ES-I3 (cell line): Measurements from ENCODE around the gene SLC6A4.

ENCODE experiments used
- H3K36me3 ChIP-seq: 2 replicates; pipeline ENCODE4 v1.6.1; 2013; ENCODE audit warnings: mild to moderate bottlenecking, low read length, control low read depth, moderate library complexity; ENCODE audit not compliant: insufficient read depth
- H3K4me1 ChIP-seq: 2 replicates; pipeline ENCODE4 v1.6.1; 2013; ENCODE audit warnings: mild to moderate bottlenecking, control low read depth, low read length; ENCODE audit not compliant: insufficient read depth
- H3K9ac ChIP-seq: 2 replicates; pipeline ENCODE4 v1.6.1; 2013; ENCODE audit warnings: low read depth, mild to moderate bottlenecking, low read length, moderate library complexity
- H3K9me3 ChIP-seq: 2 replicates; pipeline ENCODE4 v1.6.1; 2013; ENCODE audit warnings: mild to moderate bottlenecking, low read length, moderate library complexity; ENCODE audit not compliant: control insufficient read depth, insufficient read depth

Gene SLC6A4

DNA sequence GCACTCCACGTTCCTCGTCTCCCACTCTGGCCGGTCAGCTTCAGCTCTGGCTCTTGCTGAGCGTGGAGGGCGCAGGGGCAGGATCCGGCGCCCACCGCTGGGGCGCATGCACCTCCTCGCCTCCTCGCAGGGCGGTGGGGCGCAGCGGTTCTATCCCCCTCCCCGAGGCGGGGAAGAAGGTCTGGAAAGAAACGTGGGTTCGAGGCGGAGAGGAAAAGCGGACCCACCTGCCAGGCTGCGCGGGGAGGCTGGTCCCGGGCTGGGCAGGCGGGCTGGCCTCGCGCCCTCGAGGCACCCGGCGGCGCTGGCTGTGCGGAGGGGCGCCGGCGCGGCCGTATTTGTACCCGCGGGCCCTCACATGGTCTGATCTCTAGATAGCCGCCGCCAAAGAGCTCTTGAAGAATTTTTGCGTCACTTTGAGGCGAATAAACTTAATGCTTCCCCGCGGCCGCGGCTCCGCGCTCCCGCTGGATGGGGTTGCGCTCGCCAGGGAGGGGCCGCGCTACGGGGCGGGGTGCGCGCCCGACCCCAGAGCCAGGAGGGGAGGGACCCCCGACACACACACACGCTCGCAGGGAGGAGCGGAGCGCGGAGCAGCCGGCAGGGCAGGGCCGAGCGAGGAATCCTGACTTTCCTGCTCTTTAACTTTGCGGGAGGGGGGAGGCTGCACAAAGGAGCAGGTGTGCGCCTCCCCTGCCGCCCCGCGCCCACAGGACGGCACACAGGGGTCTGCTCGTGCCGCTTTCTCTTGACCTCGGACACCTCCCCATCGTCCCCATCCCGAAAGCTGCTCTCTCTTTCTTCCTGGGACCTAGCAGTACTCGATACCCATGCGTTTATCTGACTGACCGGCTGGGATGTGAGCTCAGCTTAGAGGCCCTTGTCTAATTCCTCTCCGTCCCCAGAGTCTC lies at the start of gene SLC6A4:
Gene SLC6A4, minus strand, starts transcription at position 312 of the 911 bp plus-strand sequence. CDS start 13,739 bp downstream, outside the sequence.
- Histone ChIP-seq H3K36me3 (no peaks in the 10 kb centered on the region), H3K9ac (peak within 1 kb of the TSS; percentile 50; the same call in 1 of the 2 replicates), H3K9me3 (no peaks in the 10 kb centered on the region), H3K4me1 (peaks cover 5% of the 10 kb centered on the region; the same call in 1 of the 2 replicates)

DNA sequence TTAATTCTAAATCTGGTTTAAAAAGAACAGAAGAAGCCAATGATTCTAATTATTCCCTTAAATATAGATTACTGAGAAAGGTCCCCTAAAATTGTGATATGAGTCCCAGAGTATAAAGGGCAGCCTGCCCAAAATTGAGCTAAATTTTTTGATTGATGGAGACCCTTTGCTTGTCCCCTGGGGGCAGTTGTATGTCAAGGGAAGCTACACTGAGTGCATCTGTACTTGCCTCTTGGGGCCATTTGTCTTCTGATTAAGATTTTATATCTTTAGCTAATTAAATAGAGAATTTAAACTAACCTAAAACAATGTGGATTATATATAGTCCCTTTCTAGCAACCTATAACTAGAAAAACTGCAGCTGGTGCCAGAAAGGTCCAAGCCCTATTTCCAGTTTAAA lies 43.7 kb upstream of the SLC6A4 start:
- Histone ChIP-seq H3K9ac (no peak overlapping the region), H3K36me3 (peaks cover 5% of the 10 kb centered on the region), H3K9me3 (no peaks in the 10 kb centered on the region), H3K4me1 (no peaks in the 10 kb centered on the region)

DNA sequence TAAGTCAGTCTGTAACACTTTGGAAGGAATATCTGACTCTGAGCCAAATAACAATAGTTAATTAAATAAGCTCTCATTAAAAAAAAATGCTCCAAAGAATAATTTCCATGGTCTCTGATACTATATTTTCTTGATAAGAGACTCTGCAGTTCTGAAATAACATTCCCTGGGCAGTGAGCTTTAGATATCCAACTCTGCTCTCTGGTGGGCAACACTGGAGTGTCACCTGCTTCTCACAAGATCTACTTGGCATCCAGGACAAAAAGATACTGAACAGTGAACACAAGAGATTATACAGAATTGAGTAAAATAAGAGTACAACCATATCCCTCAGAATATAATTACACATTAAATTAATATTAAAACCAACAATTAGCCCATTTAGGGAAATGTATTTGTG lies 42.5 kb upstream of the SLC6A4 start:
- Histone ChIP-seq H3K36me3 (peaks cover 11% of the 10 kb centered on the region), H3K4me1 (no peaks in the 10 kb centered on the region), H3K9ac (no peak overlapping the region), H3K9me3 (no peaks in the 10 kb centered on the region)

DNA sequence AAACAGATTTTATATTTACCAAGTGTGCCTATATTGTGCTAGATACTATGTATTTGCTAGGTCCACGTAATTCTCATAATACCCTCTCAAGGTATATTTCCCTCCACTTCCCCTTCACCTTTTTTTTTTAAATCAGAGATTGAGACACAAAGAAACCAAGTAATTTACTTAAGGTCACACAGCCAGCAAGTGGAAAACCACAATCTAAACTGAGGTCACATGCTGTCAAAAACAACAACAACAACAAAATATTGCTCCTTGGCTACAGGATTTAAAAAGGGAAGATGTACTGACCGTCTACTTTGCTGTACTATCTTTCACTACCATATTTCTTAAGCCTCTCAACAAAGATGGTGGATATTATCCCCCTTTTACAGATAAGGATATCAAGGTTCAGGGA lies 40.4 kb upstream of the SLC6A4 start:
- peaks cover 21% of the 10 kb centered on the region for H3K36me3 ChIP-seq
- H3K4me1 ChIP-seq, result no peaks in the 10 kb centered on the region
- H3K9me3 ChIP-seq, result no peaks in the 10 kb centered on the region
- no peak overlapping the region for H3K9ac ChIP-seq

DNA sequence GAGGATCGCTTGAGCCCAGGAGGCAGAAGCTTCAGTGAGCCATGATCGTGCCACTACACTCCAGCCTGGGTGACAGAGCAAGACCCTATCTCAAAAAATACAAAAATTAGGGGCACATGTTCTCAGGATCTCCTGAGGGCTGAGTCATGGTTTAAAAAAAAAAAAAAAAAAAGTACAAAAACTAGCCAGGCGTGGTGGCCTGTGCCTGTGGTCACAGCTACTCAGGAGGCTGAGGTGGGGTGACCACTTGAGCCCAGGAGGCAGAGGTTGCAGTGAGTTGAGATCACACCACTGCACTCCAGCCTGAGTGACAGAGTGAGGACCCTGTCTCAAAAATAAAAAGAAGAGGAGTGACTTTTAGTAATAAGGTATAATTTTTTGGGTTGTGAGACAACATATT lies 39.4 kb upstream of the SLC6A4 start:
- H3K36me3 ChIP-seq, result peaks cover 23% of the 10 kb centered on the region
- no peaks in the 10 kb centered on the region for H3K4me1 ChIP-seq
- H3K9ac ChIP-seq, result no peak overlapping the region
- no peaks in the 10 kb centered on the region for H3K9me3 ChIP-seq

DNA sequence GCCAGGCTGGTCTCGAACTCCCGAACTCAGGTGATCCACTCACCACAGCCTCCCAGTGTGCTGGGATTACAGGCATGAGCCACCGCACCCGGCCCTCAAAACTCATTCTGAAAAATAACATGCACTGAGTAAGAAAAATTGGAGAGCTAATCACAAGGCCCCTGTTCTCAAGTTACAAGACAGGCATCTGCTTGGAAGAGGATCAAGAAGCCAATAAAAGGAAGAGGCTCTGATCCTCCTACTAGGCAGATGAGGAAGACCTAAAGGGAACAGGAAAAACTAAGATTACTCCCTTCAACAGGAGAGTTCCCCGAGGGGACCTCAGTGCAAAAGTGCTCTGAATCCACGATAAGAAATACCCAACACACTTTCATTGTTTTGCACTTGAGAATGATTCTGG lies 37.9 kb upstream of the SLC6A4 start:
- Histone ChIP-seq H3K9me3 (no peaks in the 10 kb centered on the region), H3K36me3 (peaks cover 23% of the 10 kb centered on the region), H3K9ac (no peak overlapping the region), H3K4me1 (no peaks in the 10 kb centered on the region)

DNA sequence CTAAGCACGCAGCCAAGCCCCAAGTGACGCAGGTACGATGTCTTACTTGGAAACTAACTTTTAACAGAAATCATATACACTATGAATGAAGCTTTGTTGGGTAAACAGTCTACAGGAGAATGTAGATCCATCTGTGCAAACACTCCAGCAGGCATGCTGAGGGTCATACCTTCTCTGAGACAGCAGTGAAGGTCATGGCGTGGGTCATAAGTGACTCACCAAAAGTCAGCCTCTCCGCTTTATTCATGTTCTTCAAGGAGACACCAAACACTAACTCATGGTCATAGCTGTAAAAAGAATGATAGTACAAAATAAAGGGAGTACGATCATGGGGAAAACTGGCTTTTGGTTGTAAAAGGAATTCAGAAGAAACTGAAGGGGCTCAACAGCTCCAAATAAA lies 35.6 kb upstream of the SLC6A4 start:
- no peaks in the 10 kb centered on the region for H3K4me1 ChIP-seq
- H3K36me3 ChIP-seq, result peaks cover 17% of the 10 kb centered on the region
- no peak overlapping the region for H3K9ac ChIP-seq
- no peaks in the 10 kb centered on the region for H3K9me3 ChIP-seq

DNA sequence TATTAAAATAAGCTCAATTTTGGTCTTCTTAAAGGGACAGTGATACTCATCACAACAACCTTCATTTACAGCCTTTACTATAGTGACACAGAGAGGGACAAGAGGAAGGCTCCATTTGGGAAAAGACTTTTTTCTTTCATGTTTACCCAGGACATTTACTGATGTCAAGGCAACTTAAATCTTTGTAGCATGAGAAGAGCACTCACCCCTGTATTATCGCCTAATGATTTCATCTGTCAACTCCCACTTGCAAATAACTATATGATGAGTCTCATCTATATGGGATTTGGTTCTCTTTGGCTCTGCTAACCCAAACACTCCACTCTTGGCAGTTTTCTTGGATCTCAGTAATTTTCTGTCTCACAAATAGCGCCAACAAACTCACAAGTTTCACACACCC lies 32.1 kb upstream of the SLC6A4 start:
- Histone ChIP-seq H3K36me3 (peaks cover 12% of the 10 kb centered on the region), H3K4me1 (no peaks in the 10 kb centered on the region), H3K9ac (no peak overlapping the region), H3K9me3 (no peaks in the 10 kb centered on the region)

DNA sequence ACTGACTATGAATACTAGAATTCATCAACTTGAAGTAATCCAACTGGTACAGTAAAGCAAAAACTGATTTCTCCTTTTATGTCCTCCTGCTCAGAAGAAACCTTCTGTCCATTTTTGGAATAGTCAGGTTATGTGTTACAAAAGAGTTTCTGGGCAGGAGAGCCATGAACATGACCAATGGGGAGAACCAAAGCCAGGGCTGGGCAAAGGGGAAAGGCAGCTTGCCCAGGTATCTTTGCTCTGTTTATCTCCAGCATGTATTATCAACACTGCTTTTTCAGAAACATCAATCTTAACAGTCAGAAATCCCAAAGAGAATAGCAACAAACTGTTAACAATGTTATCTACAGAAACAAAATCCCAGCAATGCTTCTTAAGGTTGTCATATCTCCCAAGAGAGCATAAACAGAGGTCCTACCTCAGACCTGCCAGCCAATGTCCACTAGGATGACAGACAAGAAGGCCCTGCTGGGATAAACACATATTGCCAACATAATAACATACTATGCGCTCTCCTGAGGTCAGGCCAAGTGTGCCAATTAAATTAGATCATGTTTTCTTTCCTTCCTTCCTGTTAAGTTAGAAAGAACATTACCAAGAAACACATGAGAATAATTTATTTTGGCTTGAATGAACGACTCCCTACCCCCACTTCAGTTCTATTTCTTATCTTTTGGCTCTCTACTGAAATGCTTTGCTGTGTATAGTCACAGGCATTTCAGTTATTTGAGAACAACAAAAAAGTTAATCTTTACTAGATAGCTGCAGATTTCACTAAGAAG lies 28.2 kb upstream of the SLC6A4 start:
- Histone ChIP-seq H3K9me3 (no peaks in the 10 kb centered on the region), H3K4me1 (no peaks in the 10 kb centered on the region), H3K9ac (no peak overlapping the region), H3K36me3 (peaks cover 6% of the 10 kb centered on the region; the same call in 1 of the 2 replicates)

DNA sequence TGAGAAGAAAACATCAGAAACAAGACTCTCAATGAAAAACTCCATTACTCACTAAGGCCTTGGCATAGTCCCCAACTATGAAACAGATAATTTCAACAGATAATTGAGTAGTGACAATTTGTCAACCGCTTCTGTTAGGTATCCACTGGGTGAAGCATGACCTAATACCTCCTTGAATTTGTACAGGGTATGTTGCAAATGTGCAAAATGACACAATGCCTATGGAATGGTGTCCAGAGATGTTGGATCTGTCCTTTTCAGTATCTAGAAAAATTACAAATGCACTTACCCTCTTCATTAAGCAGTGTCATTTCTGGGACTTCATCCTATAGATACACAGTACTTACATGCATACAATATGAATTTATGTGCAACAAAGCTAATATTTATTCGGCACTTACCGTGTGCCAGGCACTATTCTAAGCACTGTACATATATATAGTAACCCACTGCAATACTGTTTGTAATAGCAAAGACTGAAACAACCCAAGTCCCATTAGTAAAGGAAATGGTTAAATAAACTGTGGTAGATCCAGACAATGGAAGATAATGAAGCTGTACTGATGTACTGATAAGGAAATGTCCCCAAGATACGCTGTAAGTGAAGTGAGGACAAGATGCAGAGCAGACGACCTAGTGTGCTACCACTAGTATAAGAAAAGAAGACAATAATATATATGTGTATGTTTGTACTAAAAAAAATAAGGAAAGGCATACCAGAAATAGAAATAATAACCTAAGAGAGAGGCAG lies 21.4 kb upstream of the SLC6A4 start:
- Histone ChIP-seq H3K9ac (no peak overlapping the region), H3K9me3 (no peaks in the 10 kb centered on the region), H3K4me1 (no peaks in the 10 kb centered on the region), H3K36me3 (peaks cover 3% of the 10 kb centered on the region)

DNA sequence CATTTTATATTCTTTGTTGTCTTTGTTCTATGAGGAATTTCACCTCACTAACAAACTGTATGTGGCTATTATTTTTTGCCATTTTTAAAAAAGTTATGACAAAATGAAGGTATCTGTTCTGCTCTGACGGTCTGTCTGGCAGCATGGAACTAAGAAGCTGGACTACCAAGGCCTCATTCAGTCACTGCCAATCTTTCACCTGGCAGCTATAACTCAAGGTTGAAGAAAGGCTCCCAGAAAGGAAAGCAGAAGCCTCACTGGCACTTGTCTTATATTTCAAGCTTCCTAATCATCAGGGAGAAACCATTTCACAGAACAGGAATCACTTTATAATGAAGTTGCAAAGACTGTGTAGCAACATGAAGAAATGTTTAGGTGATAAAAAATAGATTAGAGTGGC lies 18.7 kb upstream of the SLC6A4 start:
- Histone ChIP-seq H3K9me3 (no peaks in the 10 kb centered on the region), H3K4me1 (no peaks in the 10 kb centered on the region), H3K9ac (no peak overlapping the region), H3K36me3 (peaks cover 2% of the 10 kb centered on the region)

DNA sequence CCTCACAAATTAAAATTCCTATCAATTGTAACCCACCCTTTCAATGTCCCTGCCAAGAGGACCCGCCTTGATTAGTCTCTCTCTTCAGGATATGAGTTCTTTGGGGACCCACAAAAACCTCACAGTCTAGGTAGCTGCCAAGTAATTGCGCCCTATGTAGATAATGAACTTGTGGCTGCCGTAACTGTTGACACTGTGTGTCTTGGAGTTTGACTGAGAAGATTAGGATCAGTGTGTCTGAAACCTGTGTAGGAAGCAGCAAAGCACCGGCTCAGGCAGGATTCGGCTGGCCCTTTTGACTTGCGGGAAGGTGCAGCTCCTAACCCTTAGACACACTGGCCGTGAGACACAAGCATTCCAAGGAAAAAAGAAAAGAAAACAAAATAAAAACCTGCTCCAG lies 17.8 kb upstream of the SLC6A4 start:
- no peaks in the 10 kb centered on the region for H3K4me1 ChIP-seq
- no peaks in the 10 kb centered on the region; the same call in none of the 2 replicates for H3K36me3 ChIP-seq
- H3K9me3 ChIP-seq, result no peaks in the 10 kb centered on the region
- H3K9ac ChIP-seq, result no peak overlapping the region

DNA sequence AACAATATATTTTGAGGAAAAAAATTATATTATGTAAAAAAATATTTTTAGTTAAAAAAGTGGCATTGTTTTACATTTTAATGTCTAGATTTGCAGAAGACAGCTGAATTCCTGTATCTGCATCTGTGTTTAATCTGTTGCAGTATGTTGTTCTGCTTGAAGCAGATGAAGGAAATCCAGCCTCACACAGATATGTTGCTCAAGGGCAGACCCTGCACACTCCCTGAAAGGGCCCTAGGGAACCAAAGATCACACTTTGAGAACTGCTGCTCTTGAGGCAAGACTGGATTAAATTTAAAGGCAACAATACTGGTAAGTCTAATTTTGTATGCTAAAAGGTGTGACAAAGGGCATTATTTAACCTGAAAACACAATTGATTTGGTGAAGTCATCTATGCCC lies 16.4 kb upstream of the SLC6A4 start:
- Histone ChIP-seq H3K9ac (no peak overlapping the region), H3K9me3 (no peaks in the 10 kb centered on the region), H3K4me1 (no peaks in the 10 kb centered on the region), H3K36me3 (no peaks in the 10 kb centered on the region; the same call in 1 of the 2 replicates)

DNA sequence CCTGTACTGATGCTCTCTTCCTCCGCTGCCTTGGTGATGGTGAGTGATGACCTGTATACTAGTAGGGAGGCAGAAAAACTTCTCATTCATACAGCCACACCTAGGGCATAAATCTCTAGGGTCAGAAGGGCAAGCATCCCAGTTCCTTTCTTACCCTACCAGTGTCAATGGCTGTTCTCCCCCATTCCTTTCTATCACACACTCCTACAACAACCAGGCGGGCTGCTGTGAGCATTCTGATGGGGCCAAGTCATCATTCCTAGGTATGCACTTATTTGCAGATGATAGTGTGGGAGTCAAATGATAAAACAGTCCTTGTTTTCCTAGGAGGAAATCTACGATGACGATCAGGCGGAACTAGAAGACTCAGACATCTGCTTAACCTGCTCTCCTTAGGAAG lies 14.0 kb upstream of the SLC6A4 start:
- Histone ChIP-seq H3K9ac (no peak overlapping the region), H3K36me3 (peaks cover 2% of the 10 kb centered on the region; the same call in 1 of the 2 replicates)

More for the DNA sequence above, 14.0 kb upstream of the SLC6A4 start:
- Histone ChIP-seq H3K9me3 (no peaks in the 10 kb centered on the region), H3K4me1 (no peaks in the 10 kb centered on the region)
